ENCODE data around the gene HSPBP1.

The HSPBP1 gene

DNA sequence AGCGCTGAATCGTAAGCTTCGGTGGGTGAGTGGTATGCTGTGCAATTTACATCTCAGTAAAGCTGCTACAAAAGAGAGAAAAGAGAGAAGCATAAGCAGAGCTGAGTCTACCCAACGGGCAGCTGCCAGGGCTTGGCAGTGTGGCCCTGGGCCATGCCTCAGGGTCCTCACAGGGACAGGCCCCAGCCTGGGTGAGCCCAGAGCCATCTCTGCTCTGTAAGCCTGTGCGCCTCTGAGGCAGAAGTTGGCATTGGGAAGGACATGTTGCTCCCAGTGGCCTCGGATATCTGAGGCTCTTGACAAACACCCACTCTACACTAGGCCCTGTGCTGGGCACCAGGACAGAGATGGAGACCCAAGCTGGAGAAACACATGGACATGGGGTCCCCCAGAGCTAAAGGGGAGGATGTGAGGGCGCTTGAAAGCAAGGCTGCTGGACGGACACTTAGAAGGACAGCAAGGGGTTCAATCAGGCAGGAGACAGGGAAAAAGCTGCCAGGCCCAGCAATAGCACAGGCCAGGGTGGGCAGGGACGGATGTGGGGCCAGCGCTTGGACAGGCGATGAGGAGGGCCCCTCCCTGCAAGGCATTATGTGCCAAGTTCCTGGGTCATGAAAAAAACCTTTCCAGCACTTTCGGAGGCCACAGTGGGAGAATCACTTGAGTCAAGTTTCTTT, 35.8 kb downstream of the HSPBP1 start:
- no peak overlapping the region for H3K27ac ChIP-seq
- DNase-seq (ENCODE audit: low read depth, low spot score): no peak

- no peak overlapping the region for H3K27ac ChIP-seq
Measured at GRCh38 chr19:55242517-55242916, 37.4 kb downstream of the HSPBP1 start.

GRCh38 chr19:55241935-55242464, 37.9 kb downstream of the HSPBP1 start:
- H3K27ac ChIP-seq: no peak overlapping the region
- no peak for DNase-seq (ENCODE audit: low read depth, low spot score)

More at GRCh38 chr19:55242517-55242916, 37.4 kb downstream of the HSPBP1 start:
- no peak for DNase-seq (ENCODE audit: low read depth, low spot score)

DNA sequence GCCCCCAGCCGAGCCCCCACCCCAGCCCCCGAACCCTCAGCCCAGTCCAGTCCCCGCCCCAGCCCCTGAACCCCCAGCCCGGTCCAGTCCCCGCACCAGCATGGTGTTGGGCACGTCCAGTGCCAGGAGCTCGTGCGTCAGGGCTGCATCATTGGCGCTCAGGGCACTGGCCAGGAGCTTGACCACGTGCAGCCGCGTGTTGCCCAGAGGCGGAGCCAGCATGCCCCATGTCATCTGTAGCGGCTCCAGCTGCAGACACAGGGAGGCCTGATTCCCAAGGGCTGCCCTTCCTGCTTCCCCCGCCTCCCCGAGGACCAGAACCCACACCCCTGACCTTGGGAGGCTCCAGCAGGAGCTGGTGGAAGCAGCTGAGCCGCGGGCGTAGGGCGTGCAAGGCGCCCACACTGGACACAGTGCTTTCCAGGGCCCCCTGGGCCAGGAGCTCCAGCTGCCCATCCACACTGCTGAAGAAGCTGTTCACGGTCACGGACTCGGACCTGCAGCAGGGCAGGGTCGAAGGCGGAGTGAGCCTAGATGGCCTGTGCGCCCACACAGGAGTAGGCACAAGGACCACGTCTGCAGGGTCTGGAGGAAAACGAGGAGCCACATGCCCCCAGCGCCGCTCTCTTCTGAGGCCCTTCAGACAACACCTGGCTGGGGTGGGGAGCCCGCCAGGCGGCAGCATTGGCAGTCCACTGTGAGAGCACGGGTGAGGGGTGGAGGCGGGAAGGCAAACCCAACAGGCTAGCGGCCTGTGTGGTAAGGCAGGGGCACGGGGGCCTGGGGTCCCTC, 38.6 kb downstream of the HSPBP1 start:
- no peak overlapping the region for H3K27ac ChIP-seq
- no peak for DNase-seq (ENCODE audit: low read depth, low spot score)

DNA sequence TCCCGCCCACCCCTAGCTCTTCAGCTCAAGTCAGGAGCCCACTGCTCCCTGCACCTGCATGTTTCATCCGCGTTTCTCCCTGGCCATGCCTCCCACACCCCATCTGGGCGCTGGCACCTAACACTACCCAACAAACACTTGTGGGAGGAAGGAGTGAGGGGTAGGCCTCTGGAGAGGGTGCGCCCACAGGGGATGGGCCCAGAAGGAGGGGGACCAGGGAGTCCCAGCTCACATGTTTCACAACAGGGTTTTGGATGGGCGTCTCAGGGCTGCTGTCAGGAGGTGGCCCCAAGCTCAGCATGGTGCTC, 39.2 kb downstream of the HSPBP1 start:
- no peak for DNase-seq (ENCODE audit: low read depth, low spot score)
- H3K27ac ChIP-seq: no peak overlapping the region

DNA sequence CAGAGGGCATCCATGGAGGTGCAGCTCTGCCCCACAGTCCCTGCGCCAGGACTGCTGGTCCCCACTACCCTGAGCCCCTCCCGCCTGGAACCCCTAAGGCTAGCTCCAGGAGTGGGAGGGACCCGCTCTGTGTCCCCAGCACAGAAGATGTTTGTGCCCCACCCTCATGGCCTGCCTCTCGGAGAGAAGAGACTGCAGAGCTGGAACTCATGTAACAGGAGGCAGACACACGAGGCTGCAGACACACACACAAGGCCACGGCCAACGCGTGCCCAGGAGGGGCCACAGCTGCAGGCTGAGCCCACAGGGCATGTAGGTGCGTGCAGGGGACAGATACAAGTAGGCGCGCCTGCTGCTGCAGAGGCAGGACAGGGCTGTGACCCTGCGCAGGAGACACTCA, 40.9 kb downstream of the HSPBP1 start:
- no peak for DNase-seq (ENCODE audit: low read depth, low spot score)
- H3K27ac ChIP-seq: no peak overlapping the region

- DNase-seq (ENCODE audit: low read depth, low spot score): no peak
- H3K27ac ChIP-seq: no peak overlapping the region
Measured at GRCh38 chr19:55238030-55238429, 41.9 kb downstream of the HSPBP1 start.

DNA sequence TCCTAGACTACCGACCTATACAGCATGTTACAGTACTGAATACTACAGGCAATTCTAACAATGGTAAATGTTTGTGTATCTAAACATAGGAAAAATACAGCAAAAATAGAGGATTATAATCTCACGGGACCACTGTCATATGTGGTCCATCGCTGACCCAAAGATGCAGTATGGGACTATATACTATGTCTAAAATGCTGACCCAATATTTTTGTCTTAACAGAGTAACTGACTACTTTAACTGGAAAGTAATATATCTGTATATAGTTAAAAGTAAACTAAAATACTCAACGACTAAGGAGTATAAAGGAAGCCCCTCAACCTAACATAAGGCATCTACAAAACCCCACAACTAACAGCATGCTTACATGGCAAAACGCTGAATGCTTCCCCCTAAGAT, 46.9 kb downstream of the HSPBP1 start:
- DNase-seq (ENCODE audit: low read depth, low spot score): no peak
- H3K27ac ChIP-seq: no peak overlapping the region

- no peak for DNase-seq (ENCODE audit: low read depth, low spot score)
- no peak overlapping the region for H3K27ac ChIP-seq
Measured at GRCh38 chr19:55232286-55232602, 47.7 kb downstream of the HSPBP1 start.

DNA sequence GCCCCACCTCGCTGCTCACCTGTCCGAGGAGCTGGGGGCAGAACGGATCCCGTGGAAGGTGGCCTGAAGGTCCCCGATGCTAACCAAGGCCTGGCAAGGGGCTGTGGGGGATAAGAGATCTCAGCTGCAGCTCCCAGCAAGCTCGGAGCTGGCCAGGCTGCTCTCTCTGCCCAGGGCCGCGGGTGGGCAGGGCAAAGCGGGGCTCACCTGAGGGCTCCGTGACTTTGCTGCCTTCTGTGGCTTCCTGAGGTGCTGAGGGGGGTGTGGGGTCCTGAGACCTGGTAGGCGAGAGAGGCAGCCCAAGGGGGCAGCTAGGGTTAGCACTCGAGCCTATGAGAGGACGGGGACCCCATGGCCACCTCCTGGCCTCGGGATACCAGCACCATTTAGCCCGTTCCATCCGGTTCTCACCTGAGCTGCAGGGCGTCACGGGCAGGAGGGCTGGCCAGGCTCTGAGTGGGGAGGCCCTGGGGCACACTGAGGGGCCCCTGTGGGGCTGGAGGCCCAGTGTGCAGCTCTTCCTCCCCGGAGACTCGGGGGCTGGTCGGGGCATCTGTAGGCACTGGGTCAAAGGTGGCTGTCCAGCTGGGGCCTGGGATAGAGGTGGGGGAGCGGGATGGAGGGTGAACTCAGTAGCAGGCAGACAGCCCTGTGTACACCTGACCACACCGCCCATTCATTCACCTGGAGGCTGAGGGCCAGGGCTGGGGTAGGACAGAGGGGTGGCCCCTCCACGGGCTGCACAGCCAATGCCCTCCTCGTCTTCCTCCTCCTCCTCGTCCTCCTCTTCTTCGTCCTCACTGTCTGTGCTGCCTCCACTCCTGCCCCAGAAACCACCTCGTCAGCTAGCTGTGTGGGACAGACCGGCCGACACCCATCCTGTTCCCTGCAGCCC, 48.3 kb downstream of the HSPBP1 start:
- H3K27ac ChIP-seq: no peak overlapping the region
- DNase-seq (ENCODE audit: low read depth, low spot score): no peak

GRCh38 chr19:55230780-55231179, 49.1 kb downstream of the HSPBP1 start:
- no peak for DNase-seq (ENCODE audit: low read depth, low spot score)
- H3K27ac ChIP-seq: no peak overlapping the region

DNA sequence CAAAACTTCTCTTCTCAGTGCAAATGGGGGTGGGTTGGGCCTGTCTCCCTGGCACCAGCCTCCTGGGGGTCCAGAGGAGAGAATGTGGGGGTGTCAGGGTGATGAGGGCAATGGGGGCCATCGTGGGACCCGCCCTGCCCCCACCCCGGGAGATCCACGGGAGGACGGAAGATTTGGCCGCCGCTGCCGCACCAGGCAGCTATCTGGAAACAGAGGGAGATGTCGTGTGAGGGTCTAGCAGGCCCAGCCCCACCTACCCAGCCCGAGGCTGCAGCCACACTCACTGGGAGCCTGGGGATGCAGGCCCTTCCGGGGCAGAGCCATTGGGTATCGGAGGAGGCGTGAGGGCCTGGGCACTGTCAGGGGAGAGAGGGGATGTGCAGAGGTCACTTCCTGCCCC, 49.6 kb downstream of the HSPBP1 start:
- H3K27ac ChIP-seq: no peak overlapping the region
- DNase-seq (ENCODE audit: low read depth, low spot score): no peak

DNA sequence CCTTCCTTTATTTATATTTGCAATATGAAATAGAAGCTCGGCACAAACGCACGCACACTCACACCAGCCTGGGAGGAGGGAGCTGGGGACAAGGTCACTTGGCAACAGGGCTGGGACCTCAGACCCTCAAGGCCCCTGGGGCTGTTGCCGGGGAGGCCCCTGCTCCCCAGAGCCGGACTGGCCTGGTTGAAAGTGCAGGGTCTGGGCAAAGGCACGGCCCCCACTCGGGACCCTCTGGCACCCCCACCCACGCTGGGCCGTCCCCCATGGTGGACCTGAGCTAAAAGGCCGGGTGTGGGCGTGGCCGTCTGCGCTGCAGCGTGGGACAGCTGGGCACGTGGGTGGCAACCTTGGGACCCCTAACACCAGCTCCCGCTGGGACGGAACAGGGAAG, 50.1 kb downstream of the HSPBP1 start:
- no peak for DNase-seq (ENCODE audit: low read depth, low spot score)
- no peak overlapping the region for H3K27ac ChIP-seq

DNA sequence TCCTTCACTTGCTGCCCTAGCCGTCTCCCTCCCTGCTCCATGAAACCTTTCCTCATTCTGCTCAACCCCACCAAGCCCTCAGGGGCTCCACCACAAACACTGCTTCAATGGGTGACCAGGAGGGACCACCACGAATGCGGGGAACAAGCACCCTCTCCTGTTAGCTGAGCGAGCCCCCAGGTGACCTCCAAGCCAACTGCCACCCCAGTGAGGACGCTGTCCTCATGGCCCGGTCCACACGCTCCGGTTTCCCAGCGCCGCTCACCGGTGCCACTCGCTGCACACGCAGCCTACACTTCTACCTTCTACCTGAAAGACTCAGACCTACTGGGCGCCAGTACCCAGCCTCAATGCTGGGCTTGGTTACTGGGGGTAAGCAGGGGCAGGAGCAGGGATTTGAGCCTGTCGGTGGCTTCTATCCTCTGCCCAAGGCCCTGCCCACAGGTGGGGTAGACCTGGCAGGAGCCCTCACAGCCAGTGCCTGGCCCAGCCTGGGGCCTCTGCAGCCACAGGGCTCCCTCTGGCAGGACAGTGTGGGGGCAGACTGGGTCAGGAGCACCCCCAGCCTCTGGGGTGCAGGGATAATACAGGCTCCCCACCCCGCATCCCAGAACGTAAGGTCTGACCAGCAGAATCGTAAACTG, 50.6 kb downstream of the HSPBP1 start:
- H3K27ac ChIP-seq: no peak overlapping the region
- no peak for DNase-seq (ENCODE audit: low read depth, low spot score)

- DNase-seq (ENCODE audit: low read depth, low spot score): no peak
- H3K27ac ChIP-seq: no peak within 1 kb of the TSS
Measured at GRCh38 chr19:55228403-55229031, 51.4 kb downstream of the HSPBP1 start, which contains the start of gene TMEM86B. Gene TMEM86B, minus strand, starts transcription at chr19:55228763. Its CDS starts 22 bp downstream, at chr19:55228741.

DNA sequence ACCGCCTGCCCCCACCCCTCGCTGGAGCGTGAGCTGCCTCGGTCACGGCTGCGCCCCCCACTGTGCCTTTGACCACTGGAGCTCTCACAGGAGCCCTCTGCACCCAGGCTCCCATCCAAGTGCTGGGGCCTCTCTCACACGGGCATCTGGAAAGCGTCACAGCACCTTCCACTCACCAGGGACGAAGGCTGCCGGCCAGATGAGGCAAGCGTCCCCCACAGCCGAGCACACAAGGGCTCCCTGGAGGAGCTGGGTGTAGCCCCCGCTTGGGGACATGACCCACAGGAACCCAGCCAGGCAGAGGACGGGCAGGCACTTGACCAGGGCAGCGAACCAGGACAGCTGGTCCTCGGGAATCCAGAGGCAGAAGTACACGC, 51.9 kb downstream of the HSPBP1 start:
- no peak for DNase-seq (ENCODE audit: low read depth, low spot score)
- H3K27ac ChIP-seq: no peak overlapping the region

DNA sequence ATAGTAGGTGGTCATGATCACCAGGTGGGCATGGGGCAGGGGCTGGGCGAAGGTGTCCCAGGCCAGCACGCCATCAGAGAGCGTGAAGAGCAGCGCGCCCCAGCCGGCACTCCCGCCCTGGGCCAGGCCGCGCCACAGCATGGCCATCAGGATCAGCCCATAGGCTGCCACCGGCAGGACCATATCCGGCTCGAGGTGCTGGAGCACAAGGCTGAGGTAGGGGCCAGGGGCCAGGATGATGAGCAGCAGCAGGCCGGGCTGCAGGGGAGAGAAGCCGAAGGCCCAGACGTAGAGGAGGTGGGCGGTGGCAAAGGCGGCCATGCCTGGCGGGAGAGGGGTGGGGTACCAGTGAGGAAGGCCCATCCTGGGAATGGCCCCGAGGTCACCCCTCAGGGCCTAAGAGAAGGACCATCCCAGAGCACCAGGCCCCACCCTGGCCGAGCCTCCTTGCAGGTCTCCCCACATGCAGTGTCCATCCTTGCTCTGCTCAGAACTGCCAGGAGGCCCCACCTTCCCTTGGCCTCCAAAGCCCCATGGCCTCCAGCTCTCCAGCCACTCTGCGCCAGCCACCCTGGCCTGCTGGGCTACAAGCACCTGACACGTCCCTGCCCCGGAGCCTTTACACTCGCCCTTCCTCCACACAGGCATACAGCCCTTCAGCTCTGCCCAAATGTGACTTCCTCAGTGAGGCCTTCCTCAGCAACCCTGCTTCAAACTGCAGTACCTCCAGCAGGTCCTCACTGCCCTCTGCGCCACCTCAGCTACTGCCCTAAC, 52.5 kb downstream of the HSPBP1 start:
- DNase-seq (ENCODE audit: low read depth, low spot score): no peak
- no peak overlapping the region for H3K27ac ChIP-seq

- H3K27ac ChIP-seq: no peak overlapping the region
- DNase-seq (ENCODE audit: low read depth, low spot score): no peak
Measured at GRCh38 chr19:55226788-55227187, 53.1 kb downstream of the HSPBP1 start.

- no peak overlapping the region for H3K27ac ChIP-seq
- no peak for DNase-seq (ENCODE audit: low read depth, low spot score)
Measured at GRCh38 chr19:55226273-55226672, 53.6 kb downstream of the HSPBP1 start.
